Neural cell (in vitro differentiated cells): ENCODE results near the gene PAX8.

Source experiments
- CTCF ChIP-seq: fragments of 450-650 bp; IDR thresholded peaks from 2 replicates; pipeline ENCODE4 v1.5.1; 2014; ENCODE audit warnings: antibody characterized with exemption, mild to moderate bottlenecking, moderate library complexity; ENCODE audit not compliant: poor library complexity, severe bottlenecking
- EP300 ChIP-seq: fragments of 450-650 bp; conservative IDR thresholded peaks from 2 replicates; pipeline ENCODE4 v1.6.1; 2014; ENCODE audit warnings: antibody characterized with exemption, mild to moderate bottlenecking, moderate library complexity; ENCODE audit not compliant: poor library complexity, severe bottlenecking
- EZH2 ChIP-seq: fragments of 200-600, 300-800 bp; shearing (Covaris generic), sonication (generic); IDR thresholded peaks from 2 replicates; pipeline ENCODE4 v1.6.1; 2014; ENCODE audit warnings: antibody characterized with exemption, low read length, borderline replicate concordance, mild to moderate bottlenecking; ENCODE audit not compliant: insufficient read depth, poor library complexity, severe bottlenecking
- POLR2AphosphoS5 ChIP-seq: IDR thresholded peaks from 2 replicates; pipeline ENCODE4 v1.6.1; 2012
- RAD21 ChIP-seq: fragments of 450-650 bp; conservative IDR thresholded peaks from 2 replicates; pipeline ENCODE4 v1.6.1; 2014; ENCODE audit warnings: antibody characterized with exemption, mild to moderate bottlenecking, moderate library complexity
- REST ChIP-seq: IDR thresholded peaks from 2 replicates; pipeline ENCODE4 v1.6.1; 2012; ENCODE audit warnings: borderline replicate concordance

GRCh38 chr2:113316085-113316484 lies 37.4 kb upstream of the PAX8 start:
- TF ChIP-seq CTCF: no peak
- no peak for TF ChIP-seq EP300
- TF ChIP-seq REST: no peak
- TF ChIP-seq EZH2: no peak
- no peak for TF ChIP-seq POLR2AphosphoS5
- TF ChIP-seq RAD21: no peak
